D721Med (cell line): Measurements from ENCODE around the gene MAP7D3.

Source experiments
- DNase-seq: peaks from one replicate; pipeline ENCODE4 v3.0.0; 2011; ENCODE audit warnings: low spot score; ENCODE audit not compliant: insufficient read length
- FAIRE-seq: peaks from 2 replicates; lab custom pipeline; 2011; peaks lifted over from hg19 to GRCh38; lab: Jason Lieb, UNC
- TF ChIP-seq, protein P1 (sequence below): IDR thresholded peaks from 2 replicates; pipeline ENCODE4 v1.5.1; 2012; ENCODE audit warnings: mild to moderate bottlenecking, control low read depth; ENCODE audit not compliant: insufficient read depth; ENCODE audit errors: missing control alignments

MAP7D3 gene

DNA sequence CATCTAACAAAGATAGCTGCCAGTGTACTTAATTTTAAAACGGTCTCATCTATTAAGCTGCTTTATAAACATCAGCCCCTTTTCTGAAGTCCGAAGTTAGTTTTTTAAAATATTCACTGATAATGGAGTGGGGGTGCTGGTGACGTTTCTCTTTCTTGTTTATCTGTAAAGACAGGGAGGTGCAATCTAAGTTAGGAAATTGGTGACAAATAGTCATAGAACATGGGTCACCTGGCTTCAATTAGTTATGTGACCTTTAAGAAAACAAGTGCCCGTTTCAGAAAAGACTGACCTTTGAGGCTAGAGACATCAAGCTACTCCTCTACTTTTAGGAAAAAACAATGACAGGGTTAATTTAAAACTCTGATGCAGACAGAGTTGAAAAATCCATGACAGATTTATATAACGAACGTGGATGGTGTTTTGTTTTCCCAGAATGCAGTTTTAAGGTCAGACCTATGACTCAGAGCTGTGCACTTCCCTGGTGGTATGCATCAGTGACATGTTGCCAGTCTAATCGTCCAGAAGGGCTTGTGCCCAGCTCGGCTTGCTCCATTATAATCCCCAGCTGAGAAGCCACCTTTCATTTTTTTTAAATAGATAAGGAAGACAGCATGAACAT is 65.7 kb downstream of the MAP7D3 start:
- no peak for DNase-seq
- TF ChIP-seq, protein P1, sequence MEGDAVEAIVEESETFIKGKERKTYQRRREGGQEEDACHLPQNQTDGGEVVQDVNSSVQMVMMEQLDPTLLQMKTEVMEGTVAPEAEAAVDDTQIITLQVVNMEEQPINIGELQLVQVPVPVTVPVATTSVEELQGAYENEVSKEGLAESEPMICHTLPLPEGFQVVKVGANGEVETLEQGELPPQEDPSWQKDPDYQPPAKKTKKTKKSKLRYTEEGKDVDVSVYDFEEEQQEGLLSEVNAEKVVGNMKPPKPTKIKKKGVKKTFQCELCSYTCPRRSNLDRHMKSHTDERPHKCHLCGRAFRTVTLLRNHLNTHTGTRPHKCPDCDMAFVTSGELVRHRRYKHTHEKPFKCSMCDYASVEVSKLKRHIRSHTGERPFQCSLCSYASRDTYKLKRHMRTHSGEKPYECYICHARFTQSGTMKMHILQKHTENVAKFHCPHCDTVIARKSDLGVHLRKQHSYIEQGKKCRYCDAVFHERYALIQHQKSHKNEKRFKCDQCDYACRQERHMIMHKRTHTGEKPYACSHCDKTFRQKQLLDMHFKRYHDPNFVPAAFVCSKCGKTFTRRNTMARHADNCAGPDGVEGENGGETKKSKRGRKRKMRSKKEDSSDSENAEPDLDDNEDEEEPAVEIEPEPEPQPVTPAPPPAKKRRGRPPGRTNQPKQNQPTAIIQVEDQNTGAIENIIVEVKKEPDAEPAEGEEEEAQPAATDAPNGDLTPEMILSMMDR, result no peak
- peak; percentile 32 for FAIRE-seq

DNA sequence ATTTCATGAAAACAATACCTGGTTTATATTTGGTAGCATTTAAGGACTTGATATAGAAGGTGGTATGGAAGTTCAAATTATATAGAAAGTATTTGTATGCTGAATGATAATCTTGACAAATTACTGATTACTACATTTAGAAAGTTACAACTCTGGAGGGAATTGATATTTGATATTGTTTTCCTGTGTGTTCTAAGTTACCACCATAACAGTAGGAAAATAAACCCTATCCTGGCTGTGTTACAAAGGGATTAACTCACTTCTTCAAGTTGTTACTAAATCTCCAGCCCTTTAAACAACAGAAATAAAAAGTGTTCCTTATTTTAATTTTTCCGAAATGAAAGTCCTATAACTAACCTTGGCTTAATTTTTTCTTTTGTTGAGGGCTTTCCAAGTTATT is 67.3 kb downstream of the MAP7D3 start:
- DNase-seq (no peak), FAIRE-seq (no peak)
- TF ChIP-seq, protein P1, result no peak

DNA sequence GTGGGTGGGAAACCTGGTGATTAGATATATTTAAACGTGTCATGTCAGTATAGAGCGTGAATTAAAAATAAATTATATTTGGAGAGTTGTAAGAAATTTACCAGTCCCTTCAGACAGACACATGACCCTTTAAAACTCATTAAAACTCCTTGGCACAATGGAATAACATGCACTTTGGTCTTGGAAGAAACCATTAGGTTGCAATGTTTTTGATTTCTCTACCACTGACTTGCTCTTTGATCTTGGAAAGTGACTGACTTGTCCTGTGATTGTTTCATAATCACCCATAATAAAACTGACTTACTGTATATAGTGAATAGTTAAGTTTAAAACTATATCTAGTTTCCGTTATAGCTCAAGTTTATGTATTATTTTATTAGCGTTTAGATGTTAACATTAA is 68.0 kb downstream of the MAP7D3 start:
- DNase-seq (no peak), FAIRE-seq (no peak)

DNA sequence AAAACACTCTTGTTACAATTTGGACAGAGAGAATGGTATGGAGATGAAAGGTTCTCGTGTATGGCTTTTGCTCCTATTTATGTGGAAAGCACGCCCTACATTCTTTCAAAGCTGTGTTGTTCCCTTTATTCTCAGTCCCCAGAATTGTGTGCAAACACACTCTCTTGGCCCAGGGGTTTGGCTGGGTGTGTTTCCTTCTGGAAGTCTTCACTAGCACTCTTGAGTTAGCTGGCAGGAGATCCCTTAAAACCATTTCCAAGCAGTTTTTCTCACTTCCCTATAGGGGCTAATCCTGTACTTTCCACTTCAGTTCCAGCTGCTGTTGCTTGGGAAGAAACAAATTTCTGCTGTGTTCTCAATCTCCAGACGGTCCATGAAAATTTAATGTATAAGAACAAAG is 68.8 kb downstream of the MAP7D3 start:
- DNase-seq, result no peak
- FAIRE-seq, result no peak
- TF ChIP-seq, protein P1, result no peak

More for the DNA sequence above, 68.0 kb downstream of the MAP7D3 start:
- TF ChIP-seq, protein P1, result no peak

DNA sequence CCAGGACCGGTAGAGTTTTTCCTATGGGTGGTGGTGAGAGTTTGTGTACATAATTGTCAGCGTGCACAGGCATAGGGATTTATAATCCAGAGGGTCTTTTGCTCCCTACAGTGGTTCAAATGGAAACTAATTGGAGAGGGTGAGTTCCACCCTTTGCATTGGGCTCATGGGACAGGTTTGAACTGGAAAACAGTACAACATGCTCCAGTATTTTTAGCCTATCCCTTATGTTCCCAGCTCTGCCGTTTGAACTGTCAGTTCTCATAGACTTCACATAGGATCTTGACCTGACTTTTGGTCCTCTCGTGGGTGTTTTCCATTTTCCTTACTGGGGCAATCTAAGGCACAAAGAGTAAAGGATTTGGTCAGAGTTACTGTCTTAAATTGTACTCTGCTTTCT is 72.1 kb downstream of the MAP7D3 start:
- DNase-seq (no peak), FAIRE-seq (no peak)
- TF ChIP-seq, protein P1, result no peak

DNA sequence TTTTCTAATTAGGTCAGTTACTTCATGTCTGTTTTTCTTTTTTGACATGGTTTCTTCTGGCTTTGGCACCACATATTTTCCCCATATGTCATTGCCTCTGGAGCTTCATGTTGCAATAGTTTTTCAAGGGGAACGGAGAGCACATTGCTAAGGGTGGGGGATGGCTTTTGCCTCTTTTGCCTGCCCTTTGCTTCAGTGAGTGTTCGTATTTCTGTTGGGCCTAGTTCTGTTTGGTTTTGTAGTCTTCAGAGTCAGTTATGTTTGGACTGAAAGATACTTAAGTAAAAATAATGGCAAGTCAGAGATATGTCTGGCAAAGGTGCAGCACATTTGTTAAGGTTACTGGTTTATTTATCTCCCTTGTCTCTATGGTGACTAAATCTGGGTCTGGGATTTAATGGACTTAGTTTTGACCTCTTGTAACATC is 74.8 kb downstream of the MAP7D3 start:
- no peak for FAIRE-seq
- DNase-seq, result no peak
- TF ChIP-seq, protein P1, result no peak

DNA sequence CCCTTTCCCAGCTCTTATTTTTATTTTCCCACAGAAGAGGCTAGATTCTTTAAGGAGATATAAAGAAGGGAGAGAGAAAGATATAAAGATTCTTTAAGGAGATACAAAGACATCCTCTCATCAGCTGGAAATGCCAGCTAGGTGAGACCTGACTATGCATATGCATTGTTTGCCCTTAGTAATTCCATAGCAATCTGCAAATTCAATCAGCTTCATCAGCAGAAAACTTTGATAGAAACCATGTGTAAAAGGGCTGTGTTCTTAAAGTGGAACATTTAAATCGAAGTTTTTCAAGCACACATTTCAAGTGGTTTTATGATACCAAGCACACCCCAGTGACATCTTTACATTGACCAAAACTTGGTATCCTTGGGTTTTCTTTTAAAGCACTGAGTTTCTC is 79.8 kb downstream of the MAP7D3 start:
- DNase-seq (no peak), FAIRE-seq (no peak)
- TF ChIP-seq, protein P1, result no peak
